ENCODE data around the gene RPL7A. TPM values are rescaled to one million over a fixed set of nuclear protein-coding genes. Genes with fewer than 3 reads are reported as not detected.

Gene RPL7A
- total and polyA plus RNA-seq, 2 of the 4 experiments (the other 2 are of a cell fraction), result 3,220 to 4,096 TPM

DNA sequence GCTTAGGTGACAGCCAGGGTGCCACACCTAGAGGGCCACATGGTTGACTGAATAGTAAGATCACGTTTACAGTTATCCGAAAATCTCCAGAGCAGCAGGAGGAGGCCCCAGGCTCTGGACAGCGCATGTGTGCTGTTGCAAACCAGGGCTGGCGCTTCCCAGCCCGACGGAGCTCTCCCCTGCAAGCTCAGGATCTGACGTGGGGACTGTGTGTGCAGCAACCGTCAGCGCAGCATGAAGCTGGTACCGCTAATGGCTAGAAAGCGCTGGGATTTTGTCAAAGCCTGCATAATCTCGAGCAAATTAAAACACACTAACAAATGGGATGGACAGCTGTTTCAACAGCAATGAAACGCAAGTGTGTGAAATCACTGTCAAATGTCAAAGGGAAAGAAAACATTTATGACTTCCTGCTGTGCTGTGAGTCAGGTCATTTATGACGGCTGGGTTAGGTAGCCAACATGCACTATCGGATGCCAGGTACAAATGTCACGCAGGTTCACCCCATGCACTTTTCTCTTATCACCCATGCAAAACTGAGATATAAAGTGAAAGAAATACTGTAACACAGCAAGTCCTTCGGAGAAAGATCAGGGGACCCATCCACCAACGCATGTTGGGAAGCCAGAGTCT, 20.3 kb downstream of the RPL7A start:
- Histone ChIP-seq H2BK15ac (ENCODE audit: low read depth, low read length) (no peak overlapping the region), H3K18ac (ENCODE audit: low read depth, low read length) (no peak overlapping the region), H3K79me1 (ENCODE audit: low read depth in 1 of 2, low read length in 2 of 2) (peaks cover 27 to 77% of the 10 kb centered on the region in 2 experiments), H2AFZ (replicated peaks; ENCODE audit: low read length, poor library complexity) (peak overlapping the region; percentile 48), H4K20me1 (ENCODE audit: insufficient read depth, low read length) (peaks cover 98% of the 10 kb centered on the region), H3K4me1 (ENCODE audit: control insufficient read depth, insufficient read depth, low read length) (peaks cover 12% of the 10 kb centered on the region), H4K91ac (ENCODE audit: insufficient read depth, low read depth, low read length) (no peak overlapping the region), H2AK5ac (ENCODE audit: low read depth, low read length) (no peak overlapping the region), H3K56ac (ENCODE audit: extremely low read depth, insufficient read depth, low read length) (no peak overlapping the region), H3K27ac (ENCODE audit: insufficient read depth, low read length) (no peak overlapping the region), H3K4me3 (ENCODE audit: insufficient read depth, low read depth, low read length) (no peak overlapping the region), H4K8ac (ENCODE audit: low read depth in 2 of 2, low read length in 2 of 2) (no peak overlapping the region), H3K27me3 (ENCODE audit: control insufficient read depth, insufficient read depth, low read length) (no peaks in the 10 kb centered on the region), H4K5ac (ENCODE audit: low read depth, low read length) (no peak overlapping the region), H2BK5ac (ENCODE audit: low read depth, low read length, poor library complexity, severe bottlenecking) (no peak overlapping the region), H3K9me3 (ENCODE audit: control insufficient read depth, insufficient read depth, low read length) (no peaks in the 10 kb centered on the region), H3K9ac (ENCODE audit: low read depth, low read length) (no peak overlapping the region), H3K4ac (ENCODE audit: low read depth, low read length) (no peak overlapping the region), H3K4me2 (ENCODE audit: low read depth, low read length) (no peak overlapping the region), H3K36me3 (ENCODE audit: control insufficient read depth, insufficient read depth, low read length) (peaks cover 85% of the 10 kb centered on the region), H2BK20ac (ENCODE audit: low read depth, low read length) (no peak overlapping the region), H3K9me1 (ENCODE audit: insufficient read depth, low read length) (peaks cover 32% of the 10 kb centered on the region), H3K14ac (replicated peaks; ENCODE audit: low read depth, low read length) (no peak overlapping the region), H3K23ac (ENCODE audit: low read depth, low read length) (no peak overlapping the region), H2BK120ac (ENCODE audit: low read depth, low read length) (no peak overlapping the region), H2AK9ac (replicated peaks; ENCODE audit: low read depth, low read length, poor library complexity) (no peak overlapping the region)
- intact Hi-C loops (cut with micrococcal nuclease) (no loop called here), dilution Hi-C loops (cut with HindIII; ENCODE audit: low sequenced_read_pairs, unreplicated experiment) (no loop called here), in situ Hi-C loops (cut with MboI; ENCODE audit: low sequenced_read_pairs) (no loop called here)
- no TSS peak for BruUV-seq (replicated peaks)
- ATAC-seq (ENCODE audit: low read depth), result no peak
- CTCF ChIA-PET, result no interaction called here
- no peak for DNase-seq
- 93% methylated on average over 3 of the region's 18 CpGs; no CpG with 5 or more reads in 1 of the 2 experiments for WGBS, 2 experiments (ENCODE audit: extremely low coverage in 2 of 2, insufficient read length in 1 of 2)
- POLR2A ChIA-PET (ENCODE audit: unreplicated experiment), result no interaction called here
- TF ChIP-seq MAFK (IDR thresholded peaks at IDR 0.05; ENCODE audit: low read depth, low read length) (no peak), CHD1 (IDR thresholded peaks at IDR 0.05; ENCODE audit: low read depth, low read length) (no peak), MXI1 (IDR thresholded peaks at IDR 0.05; ENCODE audit: borderline replicate concordance, low read depth, low read length) (no peak), SMC3 (IDR thresholded peaks at IDR 0.05; ENCODE audit: low read depth, low read length) (no peak), RFX5 (IDR thresholded peaks at IDR 0.05; ENCODE audit: low read depth, low read length) (no peak), NFE2L2 (IDR thresholded peaks at IDR 0.05; ENCODE audit: low read depth, low read length) (no peak), POLR2A (IDR thresholded peaks at IDR 0.05; ENCODE audit: low read depth, low read length) (no peak), CTCF (conservative IDR thresholded peaks at IDR 0.05; ENCODE audit: low read depth, low read length) (no peak), FOS (IDR thresholded peaks at IDR 0.05; ENCODE audit: low read depth, low read length) (no peak), MAZ (IDR thresholded peaks at IDR 0.05; ENCODE audit: borderline replicate concordance, low read depth, low read length) (no peak)
- TF ChIP-seq, protein P1, sequence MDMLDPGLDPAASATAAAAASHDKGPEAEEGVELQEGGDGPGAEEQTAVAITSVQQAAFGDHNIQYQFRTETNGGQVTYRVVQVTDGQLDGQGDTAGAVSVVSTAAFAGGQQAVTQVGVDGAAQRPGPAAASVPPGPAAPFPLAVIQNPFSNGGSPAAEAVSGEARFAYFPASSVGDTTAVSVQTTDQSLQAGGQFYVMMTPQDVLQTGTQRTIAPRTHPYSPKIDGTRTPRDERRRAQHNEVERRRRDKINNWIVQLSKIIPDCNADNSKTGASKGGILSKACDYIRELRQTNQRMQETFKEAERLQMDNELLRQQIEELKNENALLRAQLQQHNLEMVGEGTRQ (IDR thresholded peaks at IDR 0.05; ENCODE audit: low read depth, low read length), result no peak
- TF ChIP-seq, protein P2, sequence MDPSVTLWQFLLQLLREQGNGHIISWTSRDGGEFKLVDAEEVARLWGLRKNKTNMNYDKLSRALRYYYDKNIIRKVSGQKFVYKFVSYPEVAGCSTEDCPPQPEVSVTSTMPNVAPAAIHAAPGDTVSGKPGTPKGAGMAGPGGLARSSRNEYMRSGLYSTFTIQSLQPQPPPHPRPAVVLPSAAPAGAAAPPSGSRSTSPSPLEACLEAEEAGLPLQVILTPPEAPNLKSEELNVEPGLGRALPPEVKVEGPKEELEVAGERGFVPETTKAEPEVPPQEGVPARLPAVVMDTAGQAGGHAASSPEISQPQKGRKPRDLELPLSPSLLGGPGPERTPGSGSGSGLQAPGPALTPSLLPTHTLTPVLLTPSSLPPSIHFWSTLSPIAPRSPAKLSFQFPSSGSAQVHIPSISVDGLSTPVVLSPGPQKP (IDR thresholded peaks at IDR 0.05; ENCODE audit: borderline replicate concordance, low read depth, low read length), result no peak

All from IMR-90 (cell line).